Inferior parietal cortex (tissue), 1 donor: ENCODE results near the gene ZNF564.
A peak's percentile ranks its signal among the peaks of the same experiment; 100 is the strongest.
"Not testable (repeated sequence)": the region's sequence is repeated elsewhere in the genome, so short reads cannot be mapped to it uniquely, and the experiment has no call there.

Experiments
- DNase-seq: peaks from one replicate; pipeline ENCODE4 v3.0.0-alpha.2; 2016; ENCODE audit errors: extremely low spot score

ZNF564 gene

GRCh38 chr19:12497032-12497431, 54.2 kb downstream of the ZNF564 start:
- no peak for DNase-seq

GRCh38 chr19:12496480-12496879, 54.8 kb downstream of the ZNF564 start:
- DNase-seq, result no peak

GRCh38 chr19:12495002-12495802, 56.1 kb downstream of the ZNF564 start:
- peak; percentile 95 for DNase-seq

DNA sequence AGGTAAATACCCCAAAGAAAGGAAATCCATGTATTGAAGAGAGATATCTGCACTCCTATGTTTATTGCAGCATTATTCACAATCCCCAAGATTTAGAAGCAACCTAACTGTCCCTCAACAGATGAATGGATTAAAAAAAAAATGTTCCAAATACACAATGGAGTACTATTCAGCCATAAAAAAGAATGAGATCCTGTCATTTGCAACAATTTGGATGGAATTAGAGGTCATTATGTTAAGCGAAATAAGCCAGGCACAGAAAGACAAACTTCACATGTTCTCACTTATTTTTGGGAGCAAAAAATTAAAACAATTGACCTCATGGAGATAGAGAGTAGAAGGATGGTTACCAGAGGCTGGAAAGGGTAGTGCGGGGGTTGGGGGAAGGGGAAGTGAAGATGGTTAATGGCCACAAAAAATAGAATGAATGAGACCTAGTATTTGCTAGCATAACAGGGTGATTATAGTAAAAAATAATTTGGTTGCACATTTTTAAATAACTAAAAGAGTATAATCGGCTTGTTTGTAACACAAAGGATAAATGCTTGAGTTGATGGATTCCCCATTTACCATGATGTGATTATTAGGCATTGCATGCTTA, 56.9 kb downstream of the ZNF564 start:
- DNase-seq, result no peak

GRCh38 chr19:12486265-12486783, 65.0 kb downstream of the ZNF564 start:
- not testable (repeated sequence) for DNase-seq

DNA sequence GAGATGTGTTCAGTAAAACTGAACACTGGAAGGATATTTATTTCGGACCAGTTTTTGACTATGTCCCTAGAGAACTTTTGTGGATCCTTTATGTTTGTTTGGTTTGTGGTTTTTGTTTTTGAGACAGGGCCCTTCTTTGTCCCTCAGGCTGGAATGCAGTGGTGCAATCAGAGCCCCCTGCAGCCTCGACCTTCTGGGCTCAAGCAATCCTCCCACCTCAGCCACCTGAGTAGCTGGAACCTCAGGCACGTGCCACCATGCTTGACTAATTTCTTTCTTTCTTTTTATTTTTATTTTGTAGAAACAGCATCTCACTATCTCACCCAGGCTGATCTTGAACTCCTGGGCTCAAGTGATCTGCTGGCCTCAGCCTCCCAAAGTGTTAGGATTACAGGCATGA, 65.7 kb downstream of the ZNF564 start:
- no peak for DNase-seq

GRCh38 chr19:12485052-12485416, 66.2 kb downstream of the ZNF564 start:
- no peak for DNase-seq

GRCh38 chr19:12484371-12485051, 66.8 kb downstream of the ZNF564 start, which contains the start of gene ZNF709:
Gene ZNF709 (minus strand): TSS chr19:12484816. CDS start chr19:12484657, 159 bp downstream.
- DNase-seq, result peak; percentile 91

DNA sequence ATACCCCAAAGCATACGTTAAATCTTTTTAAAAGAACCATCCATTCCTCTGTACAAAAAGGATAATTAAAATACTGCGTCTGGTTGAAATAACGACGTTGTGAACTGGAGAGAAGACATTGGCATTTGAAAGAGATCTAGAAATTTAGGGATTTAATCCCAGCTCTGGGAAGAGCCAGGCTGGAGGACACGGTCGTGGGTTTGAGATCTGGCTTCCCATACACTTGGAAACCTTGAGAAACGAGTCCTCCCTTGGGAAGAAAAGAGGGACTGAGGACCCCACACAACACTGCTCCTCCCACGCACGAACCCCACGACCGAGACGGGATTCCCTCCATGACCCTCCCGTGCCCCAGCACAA, 67.3 kb downstream of the ZNF564 start:
- DNase-seq, result peak; percentile 4

DNA sequence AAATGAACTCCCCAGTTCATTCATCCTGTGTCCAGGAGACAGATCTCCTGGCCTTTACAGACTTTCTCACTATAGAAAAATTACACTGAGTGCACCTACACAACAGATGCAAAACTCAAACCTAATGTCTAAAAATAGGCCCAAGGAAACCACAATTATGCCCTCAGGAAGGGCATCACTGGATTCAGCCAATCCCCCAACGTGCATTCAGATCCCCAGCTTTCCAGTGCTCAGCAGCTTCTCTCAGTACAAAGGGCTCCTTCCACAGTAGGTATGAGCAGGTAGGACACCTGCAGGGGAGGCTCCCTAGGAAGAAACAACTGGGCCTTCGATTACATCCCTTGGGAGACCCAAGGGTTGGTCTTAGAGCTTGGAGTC, 68.8 kb downstream of the ZNF564 start:
- DNase-seq, result no peak

DNA sequence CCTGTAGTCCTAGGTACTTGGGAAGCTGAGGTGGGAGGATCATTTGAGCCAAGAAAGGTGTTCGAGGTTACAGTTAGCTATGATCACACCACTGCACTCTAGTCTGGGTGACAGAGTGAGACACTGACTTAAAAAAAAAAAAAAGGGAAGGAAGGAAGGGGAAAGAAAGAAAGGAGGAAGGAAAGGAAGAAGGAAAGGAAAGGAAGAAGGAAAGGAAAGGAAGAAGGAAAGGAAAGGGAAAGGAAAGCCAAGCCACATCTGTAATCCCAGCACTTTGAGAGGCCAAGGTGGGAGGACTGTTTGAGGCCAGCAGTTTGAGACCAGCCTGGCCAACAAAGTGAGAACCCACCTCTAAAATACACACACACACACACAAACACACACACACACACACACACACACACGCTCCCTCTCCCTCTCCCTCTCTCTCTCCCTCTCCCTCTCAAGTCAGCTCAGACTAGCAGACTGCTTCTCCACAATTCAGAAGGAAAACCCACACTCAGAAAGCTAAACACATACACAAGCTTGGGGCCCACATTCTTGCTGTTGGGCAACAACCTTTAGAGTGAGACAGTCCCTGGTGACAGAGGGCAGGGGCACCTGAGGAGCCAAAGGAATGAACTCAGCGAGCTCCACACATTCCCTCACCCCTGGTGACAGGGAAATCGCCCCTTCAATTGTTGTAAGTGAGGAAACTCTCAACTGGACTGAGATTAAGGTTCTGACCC, 69.3 kb downstream of the ZNF564 start:
- no peak for DNase-seq

DNA sequence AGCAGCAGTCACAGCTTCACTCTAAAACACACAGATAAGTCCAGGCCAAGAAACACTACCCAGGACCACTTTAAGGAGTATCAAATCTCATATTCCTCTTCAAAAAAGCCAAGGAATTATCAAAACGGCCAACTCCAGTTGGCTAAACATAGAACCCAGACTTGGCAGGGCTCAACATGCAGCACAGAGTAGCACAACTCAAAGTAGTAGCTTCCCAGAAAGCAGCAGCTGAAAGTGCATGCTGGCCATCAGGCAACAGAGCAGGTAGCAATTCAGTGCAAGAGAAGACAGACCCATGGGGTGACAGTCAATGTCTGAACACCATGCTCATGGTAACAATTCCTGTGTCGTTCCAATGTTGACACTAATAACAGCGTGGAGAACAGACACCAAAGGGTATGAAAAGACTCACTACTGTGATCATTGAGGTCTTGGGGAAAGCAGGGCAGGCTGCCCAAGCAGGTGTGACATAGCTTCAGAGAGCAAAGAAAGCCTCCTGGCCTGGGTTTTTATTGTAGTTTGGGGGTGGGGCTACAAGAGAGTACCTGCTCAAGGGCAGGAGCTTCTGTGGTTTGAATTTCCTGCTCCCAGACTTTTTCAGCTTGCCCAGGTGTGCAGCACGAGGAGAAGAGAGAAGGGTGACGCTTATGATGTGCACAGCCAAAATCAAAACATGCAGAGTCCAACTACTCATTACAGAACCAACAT, 72.9 kb downstream of the ZNF564 start:
- DNase-seq, result no peak
